SHP77 (cell line): ENCODE data around the gene CAST.

ENCODE experiments used
- DNase-seq, 2 experiments: peaks; one replicate each; lab custom pipeline; 2025; lab: John Stamatoyannopoulos, UW

CAST gene

GRCh38 chr5:96747720-96748119 lies 85.5 kb downstream of the CAST start:
- DNase-seq = no peak

DNA sequence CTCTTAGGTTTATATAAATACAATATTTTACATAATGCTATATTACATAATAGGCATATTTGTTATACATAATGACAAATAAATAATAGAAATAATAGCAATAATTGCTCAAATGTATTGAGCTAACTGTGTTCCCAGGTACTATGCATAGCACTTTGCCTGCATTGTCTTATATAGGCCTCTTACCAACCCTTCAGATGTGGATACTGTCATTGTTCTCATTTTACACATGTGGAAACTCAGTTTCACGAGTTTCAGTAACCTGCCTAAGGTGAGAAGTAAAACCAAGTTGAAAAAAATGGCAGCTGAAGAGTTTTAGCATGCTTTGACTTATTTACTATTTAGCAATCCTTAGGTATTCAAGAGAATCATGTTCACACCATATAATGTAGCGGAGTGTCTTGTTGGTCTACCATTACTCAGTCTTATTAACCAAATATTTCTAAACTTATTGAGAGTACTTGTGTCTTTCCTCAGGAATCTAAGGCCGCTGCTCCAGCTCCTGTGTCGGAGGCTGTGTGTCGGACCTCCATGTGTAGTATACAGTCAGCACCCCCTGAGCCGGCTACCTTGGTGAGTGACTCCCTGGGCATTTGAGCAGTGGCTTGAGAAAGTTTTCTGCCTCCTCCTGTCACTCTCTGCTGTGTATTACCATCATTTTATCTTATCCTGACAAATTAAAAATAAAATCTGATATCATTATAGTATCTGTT lies 88.1 kb downstream of the CAST start:
- DNase-seq = no peak

DNA sequence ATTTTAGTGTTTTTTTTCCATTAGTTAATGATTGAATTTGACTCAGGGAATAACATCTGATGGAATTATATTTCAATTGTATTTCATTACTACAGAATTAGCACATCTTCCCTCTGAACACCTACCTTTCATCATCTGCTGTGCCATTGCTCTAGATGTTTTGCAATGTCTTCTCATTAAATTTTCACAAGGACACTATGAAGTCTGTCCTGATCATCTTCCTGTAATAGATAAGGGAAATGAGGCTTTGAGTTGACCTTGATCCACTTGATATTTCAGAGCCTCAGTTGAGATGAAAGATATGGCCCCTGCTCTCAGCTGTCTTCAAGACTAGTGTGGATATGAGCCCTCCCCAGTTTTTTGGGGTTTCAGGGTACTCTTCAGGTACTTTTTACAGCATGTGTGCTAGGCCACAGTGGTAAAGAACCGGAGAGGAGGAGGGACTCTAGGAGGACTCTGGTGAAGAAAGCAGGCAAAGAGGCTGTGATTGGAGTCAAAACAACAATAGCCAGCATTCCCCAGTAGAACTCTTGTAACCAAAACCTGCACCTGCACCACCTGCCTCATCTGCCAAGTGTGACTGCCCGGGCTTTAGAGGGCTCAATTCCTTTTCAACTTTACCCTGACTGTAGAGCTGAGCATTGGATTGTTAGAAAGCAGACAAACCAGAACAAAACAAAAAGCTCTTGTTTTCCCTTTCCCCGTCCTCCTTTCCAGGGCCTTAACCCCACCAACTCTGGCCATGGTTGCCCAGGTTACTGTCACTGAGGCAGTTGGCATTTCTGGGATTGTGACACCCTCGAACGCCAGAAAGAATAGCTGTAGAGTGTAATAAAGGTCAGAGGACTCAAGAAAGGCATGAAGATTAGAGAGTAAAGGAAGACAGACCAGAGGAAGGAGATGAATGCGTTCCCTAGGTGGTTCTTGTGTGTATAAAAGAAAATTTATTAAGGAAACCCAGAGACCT lies 89.3 kb downstream of the CAST start:
- no peak for DNase-seq

- DNase-seq = peak; percentile 10 to 47
These were observed 90.3 kb downstream of the CAST start for GRCh38 chr5:96752341-96753016.

DNA sequence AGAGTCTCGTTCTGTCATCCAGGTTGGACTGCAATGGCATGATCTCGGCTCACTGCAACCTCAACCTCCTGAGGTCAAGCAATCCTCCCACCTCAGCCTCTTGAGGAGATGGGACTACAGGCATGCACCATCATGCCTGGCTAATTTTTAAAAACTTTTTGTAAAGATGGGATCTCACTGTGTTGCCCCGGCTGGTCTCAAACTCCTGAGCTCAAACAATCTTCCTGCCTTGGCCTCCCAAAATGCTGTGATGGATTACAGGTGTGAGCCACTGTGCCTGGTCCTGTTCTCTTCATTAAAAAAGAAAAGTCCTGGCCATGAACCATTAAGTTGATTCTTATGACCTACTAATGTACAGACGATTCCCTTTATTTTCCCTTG lies 90.8 kb downstream of the CAST start:
- DNase-seq = no peak

DNA sequence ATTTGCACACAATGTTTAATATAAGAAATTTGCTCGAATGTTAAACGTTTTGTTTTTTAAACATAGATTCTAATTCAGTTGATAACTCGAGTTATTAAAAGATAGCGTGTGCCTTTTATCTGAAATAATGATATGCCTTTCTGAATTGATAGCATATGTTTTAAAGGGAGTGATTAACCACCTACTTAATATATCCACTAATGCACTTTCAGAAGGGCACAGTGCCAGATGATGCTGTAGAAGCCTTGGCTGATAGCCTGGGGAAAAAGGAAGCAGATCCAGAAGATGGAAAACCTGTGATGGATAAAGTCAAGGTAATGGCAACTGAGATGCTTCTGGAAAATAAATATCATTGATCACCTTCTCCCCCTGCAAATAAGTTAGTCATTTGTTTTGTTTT lies 91.7 kb downstream of the CAST start:
- DNase-seq = no peak

GRCh38 chr5:96755851-96756250 lies 93.7 kb downstream of the CAST start:
- DNase-seq = no peak

GRCh38 chr5:96756985-96757384 lies 94.8 kb downstream of the CAST start:
- DNase-seq = no peak

DNA sequence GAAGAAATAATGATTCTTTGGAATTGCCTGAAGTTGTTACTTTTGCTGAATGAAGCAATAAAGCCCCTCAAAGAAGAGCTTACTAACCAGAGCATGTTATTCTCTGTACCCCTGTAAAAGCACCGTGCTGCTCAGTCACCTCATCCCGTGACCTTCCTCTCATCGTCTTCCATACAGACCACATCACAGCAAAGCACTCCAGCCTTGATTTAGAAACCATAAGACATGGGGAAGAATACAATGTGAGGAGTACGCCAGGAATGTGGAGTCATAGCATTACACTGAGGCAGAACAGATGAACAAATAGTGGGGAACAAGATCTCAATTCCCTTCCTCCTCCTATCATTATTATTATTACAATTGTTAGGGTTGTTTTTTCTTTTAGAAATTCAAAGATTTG lies 96.4 kb downstream of the CAST start:
- DNase-seq = no peak

DNA sequence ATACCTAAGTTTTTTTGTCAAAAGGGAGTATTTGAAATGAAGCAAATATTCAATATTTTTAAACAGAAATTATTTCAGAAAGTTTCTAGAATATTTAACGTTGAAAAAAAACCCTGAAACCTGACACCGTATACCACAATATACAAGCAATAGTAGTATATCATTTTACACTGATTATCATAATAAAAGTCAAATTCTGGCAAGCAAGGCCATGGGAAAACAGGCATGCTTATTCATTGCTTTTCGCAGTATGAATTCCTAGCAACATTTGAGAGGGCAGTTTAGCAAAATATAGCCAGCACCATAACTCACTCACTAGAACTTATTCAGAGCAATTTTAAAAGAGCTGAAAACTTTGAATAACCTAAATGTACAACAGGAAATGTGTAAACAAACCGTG lies 99.4 kb downstream of the CAST start:
- no peak for DNase-seq

DNA sequence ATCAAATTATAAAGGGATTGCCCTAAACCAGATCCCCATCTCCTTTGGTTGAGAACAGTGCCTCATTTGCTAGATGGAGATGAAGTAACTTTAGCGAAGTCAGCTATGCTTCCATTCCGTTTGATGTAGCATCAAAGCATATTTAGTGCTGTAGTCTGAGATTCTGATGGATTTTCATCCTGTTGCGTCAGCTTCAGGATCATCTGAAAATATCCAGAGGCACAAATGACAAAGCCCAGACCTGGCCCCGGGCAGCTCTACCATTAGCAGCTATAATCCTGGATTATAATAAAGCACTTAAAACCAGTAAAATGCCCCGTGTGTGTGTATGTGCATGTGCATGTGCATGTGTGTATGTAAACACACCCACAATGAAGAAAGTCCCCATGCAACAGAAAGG lies 100.8 kb downstream of the CAST start:
- no peak for DNase-seq

GRCh38 chr5:96765043-96765442 lies 102.9 kb downstream of the CAST start:
- DNase-seq = no peak

GRCh38 chr5:96768708-96769251 lies 106.6 kb downstream of the CAST start:
- no peak for DNase-seq

- DNase-seq = no peak
These were observed 109.2 kb downstream of the CAST start for GRCh38 chr5:96771395-96771794.

DNA sequence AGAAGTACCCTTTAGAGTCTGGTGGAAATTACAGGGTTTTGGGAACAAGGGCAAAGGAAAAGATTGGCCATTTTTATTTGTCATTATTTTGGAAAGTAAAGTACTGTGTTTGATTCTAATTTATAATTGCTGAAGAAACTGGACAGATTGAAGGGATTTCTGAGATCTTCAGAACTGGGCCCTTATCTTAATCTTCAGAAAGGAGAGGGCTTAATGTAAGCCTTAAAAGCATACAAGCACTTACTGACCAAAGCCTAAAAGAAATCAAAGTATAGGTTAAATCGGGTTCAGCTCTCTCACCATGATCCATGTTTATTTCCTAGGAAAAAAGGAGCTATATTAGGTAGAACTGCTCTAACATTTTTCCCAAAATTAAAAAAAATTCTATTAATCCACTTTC lies 109.9 kb downstream of the CAST start:
- DNase-seq = no peak

DNA sequence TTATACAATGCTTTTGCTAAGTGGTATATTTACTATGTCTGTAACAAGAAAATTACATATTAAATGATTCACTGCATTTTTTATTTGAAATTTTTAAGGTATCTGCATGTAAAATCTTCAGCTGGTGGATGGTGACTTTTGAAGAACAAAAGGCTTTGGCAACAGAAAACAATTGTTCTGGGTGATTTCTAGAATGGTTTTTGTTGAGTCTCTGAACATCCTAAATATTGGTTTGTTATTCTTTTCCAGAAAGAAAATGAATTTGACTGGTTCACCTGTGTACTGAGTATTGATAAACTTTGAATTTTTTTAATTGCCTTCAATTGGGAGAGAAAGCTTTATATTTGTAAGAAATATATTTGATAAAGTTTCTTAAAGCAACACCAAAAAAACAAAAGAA lies 110.4 kb downstream of the CAST start:
- no peak for DNase-seq

- no peak for DNase-seq
These were observed 112.9 kb downstream of the CAST start for GRCh38 chr5:96775050-96775449.

- no peak for DNase-seq
These were observed 113.5 kb downstream of the CAST start for GRCh38 chr5:96775689-96776088.

- no peak for DNase-seq
These were observed 114.4 kb downstream of the CAST start for GRCh38 chr5:96776621-96777020.

GRCh38 chr5:96778409-96778808 lies 116.2 kb downstream of the CAST start:
- no peak for DNase-seq

DNA sequence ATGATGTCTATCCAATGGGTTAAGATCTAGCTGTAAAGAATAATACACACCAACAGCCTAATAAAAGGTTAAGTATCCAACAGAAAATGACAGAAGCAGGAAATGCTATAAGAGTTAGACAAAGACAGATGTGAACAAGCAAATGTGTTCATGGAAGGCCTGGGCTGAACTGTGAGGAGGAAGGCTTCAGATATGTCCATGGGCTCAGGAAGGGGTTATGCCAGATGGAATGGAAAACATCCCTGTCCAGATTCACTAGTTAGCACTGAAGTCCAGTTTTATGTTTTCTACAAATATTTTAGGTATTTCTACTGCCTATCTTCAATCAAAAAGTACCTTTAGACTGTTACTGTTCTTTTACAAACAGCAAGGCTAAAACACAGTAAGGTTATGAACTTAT lies 118.5 kb downstream of the CAST start:
- no peak for DNase-seq
